ENCODE data around the gene ATP2A3.

Gene ATP2A3

DNA sequence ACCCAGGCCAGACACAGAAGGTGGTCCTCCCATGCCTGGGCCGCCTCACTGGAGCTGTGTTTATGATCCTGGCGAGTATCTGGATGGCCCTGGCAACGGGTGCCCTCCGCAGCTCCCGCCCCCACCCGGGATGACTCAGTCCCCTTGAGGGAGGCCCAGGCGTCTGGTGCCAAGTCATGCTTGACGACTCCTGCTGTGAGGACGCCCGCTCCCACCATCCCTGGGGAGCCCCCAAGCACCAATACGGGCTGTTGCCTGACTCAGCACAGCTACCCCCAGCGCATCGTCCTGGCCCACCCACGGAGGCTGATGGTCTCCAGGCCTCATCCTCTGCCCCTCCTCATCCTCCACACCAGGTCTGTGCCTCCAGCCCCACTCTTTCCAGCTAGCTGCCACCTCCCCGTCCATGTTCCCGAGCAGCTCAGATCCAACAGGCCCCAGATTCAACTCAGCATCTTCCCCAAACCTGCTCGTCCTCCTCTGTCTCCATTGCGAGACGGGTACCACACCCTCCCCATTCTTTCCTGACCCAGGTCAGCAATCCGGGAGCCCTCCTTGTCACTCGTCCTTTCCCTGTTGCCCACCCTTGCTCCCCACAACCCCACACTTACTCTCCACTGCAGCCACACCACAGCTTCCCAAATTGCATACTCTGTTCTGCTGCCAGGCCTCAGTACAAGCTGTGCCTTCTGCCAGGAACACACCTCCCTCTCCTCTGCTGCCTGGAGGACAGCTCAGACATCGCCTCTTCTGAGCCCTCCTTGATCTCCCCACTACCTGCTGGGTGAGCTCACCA is 74.0 kb downstream of the ATP2A3 start:
- peak; percentile 78 for DNase-seq (ENCODE audit: low spot score)

DNA sequence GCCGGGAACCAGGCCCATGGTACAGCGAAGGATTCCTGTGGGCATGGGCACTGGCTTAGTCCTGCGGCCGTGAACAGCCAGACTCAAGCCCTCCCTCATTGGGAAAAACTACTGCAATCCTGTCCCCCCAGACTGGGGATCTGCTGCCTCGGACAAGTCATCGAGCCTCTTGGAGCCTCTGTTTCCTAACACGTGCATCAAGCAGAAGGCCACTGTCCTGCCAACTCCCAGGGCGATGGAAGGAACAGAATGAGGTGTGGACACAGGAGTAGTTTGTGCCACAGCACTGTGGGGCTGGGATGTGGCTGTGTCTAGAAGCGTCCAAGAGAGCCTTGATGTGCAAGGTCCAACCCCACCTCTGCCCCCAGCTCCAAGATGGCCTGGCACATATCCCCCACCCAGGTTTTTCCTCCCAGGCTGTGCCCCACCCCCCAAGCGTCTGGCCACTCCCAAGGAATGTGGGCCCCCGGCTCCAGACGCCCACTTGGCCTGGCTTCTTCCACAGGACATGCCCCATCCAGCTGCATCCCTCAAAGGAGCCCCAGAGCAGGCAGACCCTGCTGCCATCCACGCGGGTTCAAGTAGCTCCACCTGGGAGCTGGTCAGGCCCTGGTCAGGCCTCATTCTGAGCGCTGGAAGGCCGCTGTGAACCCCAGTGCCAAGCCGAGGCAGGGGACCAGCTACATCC is 74.8 kb downstream of the ATP2A3 start:
- no peak for DNase-seq (ENCODE audit: low spot score)

DNA sequence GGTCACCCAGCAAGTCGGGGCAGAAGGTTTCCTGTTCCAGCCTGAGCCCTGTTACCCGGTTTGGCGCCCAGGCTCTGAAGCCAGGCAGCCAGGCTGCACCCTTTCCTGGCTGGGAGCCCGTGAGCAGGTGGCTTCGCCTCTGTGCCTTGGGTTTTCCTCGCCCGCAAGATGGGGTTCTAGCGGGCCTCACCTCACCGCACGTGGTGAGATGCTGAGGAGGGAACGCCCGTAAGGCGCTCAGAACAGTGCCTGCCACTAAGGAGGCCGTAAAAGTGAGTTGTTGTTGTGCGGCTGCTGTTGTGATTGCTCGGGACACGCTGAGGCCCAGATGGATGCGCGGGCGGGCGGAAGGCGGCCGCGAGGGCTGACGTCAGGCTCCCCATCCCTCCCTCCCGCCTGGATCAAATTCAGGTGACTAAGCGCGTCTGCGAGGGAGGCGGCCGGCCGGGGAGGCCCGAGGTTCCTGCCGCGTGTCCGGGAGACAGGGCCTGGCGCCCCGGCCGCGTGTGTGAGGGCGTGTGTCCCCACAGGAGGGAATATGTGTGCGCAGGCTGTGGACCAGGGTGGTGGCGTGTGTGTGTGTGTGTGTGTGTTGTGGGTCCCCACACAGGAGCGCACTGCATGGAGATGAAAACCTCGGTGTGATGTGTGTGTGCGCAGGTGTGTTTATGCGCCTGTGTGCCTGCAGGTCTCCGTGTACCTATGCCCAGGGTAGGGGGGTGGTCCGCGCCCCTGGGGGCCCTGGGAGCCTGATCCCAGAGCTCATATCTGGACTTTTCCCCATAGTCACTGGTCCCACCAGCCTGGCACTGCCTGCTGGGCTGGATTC is 75.7 kb downstream of the ATP2A3 start:
- peak; percentile 81 for DNase-seq (ENCODE audit: low spot score)

DNA sequence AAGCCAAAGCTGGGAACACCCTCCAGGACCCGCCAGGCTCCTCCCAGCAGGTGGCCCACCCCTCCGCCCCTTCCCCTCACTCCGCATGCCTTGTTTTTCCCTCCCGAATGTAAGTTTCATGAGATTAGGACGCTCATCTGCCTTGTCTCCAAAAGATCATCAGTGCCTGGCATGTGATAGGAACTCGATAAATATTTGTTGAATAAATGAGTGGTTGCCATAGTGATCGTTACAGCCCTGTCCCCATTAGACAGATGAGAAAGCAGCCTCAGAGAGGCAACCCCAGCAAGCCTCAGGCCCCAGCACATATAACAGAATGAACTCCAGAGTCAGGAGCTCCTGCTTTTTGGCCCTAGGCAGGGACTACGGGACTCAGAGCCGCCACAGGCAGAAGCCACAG is 76.4 kb downstream of the ATP2A3 start:
- no peak for DNase-seq (ENCODE audit: low spot score)

DNA sequence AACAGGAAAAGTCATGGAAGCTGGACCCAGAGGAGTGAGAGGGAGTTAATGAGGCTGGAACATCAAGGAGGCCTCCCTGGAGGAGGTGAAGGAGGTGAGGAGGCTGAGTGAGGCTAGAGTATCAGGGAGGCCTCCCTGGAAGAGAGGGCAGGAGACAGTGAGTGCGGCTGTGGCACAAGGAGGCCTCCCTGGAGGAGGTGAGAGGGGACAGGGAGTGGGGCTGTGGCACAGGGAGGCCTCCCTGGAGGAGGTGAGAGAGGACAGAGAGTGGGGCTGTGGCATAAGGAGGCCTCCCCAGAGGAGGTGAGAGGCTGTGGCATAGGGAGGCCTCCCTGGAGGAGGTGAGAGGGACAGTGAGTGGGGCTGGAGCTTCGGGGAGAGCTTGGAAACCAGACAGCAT is 76.8 kb downstream of the ATP2A3 start:
- no peak for DNase-seq (ENCODE audit: low spot score)

DNA sequence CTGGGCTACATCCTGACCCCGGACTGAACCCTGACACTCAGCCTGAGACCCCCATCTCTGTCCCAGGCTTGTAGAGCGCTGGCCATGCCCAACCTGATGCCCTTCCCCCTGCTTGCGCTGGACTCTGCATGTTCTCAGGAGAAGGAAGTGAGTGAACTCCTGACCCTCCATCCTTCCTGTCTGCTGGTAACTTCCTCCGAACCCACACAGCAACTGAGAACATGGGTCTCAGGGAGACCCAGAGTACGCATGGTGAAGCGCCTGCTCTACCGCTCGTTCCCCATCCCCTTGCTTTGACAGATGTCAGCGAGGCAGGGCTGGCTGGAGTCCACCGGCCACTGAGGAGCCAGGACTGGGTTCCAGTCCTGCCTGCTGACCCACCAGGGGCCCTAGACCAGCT is 77.5 kb downstream of the ATP2A3 start:
- no peak for DNase-seq (ENCODE audit: low spot score)

DNA sequence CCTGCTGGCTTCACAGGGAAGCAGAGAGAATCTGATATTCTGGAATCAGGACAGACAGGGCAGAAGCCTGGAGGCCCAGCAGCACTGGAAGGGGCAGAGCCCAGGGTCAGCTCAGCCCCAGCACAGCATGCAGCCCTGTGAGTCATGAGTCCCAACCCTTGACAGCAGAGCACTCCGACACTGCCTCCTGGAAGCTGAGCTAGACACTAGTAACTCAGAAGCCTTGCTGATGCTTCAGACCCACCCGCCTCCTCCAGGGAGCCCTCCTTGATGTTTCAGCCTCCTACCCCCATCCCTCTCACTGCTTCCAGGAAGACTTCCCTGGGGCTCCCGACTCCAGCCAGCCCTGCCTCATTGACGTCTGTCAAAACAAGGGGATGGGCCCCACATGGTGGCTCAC is 78.3 kb downstream of the ATP2A3 start:
- no peak for DNase-seq (ENCODE audit: low spot score)

DNA sequence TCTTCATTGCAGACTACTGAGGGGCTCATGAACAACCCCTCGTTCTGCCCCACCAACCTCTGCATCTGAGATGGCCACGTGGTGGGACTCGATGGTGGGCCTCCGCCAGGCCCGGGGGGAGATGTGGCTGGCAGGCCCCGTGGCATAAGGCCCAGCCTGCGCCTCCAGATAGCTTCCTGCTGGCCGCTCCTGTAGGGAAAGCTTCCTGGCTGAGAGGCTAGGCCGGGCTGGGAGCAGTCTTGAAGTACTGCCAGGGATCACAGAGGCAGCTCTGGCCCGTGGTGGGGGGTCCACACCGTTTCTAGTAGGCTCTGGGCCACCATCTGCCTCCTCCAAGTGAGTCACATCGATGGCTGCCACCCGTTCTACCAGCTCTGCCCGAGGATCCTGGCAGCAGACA is 79.0 kb downstream of the ATP2A3 start:
- no peak for DNase-seq (ENCODE audit: low spot score)

DNA sequence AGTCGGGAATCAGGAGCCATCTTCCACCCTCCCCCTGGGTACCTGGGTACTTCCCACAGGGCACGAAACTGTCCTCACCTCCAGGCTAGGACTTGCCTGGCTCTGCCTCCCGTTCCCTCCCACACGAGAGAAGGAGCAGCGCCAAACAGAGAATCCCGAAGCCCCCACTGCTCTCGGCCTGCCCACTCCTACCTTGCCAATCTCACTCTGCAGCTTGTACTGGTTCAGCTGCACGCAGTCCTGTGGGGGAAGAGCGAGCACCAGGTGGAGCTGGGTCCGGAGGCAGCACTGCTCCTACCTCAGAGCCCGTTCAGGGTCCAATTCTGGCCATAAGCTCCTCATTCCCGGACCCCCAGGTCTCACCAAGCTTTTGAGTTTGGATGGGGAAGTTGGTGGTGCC is 80.0 kb downstream of the ATP2A3 start:
- no peak for DNase-seq (ENCODE audit: low spot score)

DNA sequence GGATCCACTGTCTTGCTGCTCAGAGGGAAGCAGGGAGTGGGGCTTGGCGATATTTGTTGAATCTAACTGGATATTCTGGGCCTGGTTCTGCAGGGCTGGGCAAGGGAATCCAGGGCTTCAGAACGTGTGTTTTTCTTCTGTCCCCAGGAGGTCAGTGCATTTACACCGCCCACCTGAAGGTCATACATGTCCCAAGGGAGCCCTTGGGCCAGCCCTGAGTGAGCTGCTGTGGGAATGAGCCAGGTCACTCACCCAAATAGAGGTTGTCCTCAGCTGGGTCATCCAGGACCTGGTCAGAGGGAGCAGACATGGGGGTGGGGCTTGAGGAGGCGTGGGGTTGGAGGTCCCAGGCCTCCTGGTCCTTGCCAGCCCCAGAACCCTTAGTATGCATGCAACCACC is 82.0 kb downstream of the ATP2A3 start:
- no peak for DNase-seq (ENCODE audit: low spot score)

DNA sequence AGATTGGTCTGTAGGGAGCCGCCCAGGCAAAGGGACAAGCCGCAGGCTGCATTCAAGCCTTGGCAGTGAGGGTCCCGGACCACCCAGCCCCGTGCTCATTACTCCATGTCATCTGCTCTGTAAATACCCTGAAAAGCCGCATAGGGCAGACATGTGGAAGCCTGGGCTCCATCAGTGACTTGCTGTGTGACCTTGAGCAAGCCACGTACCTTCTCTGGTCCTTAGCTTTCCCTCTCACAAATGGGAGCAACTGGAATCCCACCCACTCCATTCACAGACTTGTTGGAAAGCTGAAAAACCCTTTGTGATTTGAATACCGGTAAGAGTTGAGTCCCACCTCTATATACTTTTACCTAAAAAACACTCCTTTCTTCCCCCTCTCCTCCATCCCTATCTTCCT is 83.3 kb downstream of the ATP2A3 start:
- DNase-seq (ENCODE audit: low spot score), result no peak

DNA sequence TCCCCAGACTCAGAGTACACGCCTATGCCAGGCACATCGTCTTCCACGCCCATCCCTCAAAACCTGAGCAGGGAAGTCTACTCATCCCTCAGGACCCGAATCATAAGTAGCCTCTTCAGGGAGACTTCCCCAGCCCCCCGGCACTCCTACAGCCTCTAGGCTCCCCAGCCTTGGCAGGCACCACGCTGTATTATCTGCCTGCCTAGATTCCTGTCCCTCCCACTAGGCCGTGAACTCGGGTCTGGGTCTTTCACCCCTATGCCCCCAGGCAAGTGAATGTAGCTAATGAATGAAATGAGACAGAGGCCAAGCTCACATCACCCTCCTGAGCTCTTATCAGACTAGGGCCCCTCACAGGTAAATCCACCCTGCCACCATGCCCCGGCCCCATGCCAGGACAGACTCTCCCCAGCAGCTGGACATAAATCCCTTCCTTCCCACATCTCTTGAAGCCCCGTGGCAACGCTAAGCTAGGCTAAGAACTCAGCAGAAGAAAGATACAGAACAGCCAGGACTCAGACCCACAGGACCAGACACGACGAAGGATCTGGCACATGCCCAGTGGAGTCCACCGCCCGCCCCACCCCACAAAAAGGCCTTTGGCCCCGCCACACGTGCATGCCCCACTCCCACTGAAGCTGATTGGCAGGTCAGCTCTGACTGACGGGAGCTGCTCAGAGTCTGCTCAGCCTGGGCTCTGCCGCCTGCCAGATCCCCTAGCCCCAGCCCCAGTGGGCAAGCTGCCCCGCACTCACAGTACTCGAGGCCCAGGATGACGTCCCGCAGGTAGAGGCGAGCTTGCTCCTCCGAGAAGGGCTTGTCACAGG is 84.4 kb downstream of the ATP2A3 start:
- no peak for DNase-seq (ENCODE audit: low spot score)

DNA sequence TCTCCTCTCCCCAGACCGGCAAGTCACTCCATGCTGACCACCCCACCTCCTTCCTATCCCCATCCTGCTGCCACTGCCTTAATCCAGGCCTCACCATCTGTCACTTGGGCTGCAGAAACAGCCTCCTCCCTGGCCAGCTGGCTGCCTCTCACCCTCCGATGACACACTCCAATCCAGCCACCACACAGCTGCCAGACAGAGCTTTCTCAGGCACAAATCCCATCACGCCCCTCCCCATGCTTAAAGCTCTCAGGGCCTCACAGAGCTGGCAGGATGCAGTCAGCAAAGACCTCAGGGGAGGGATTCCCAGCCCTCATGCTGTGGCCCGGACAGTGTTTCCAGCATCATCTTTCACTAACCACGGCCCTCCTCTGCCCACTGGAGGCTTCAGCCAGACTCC is 85.1 kb downstream of the ATP2A3 start:
- DNase-seq (ENCODE audit: low spot score), result peak; percentile 57

DNA sequence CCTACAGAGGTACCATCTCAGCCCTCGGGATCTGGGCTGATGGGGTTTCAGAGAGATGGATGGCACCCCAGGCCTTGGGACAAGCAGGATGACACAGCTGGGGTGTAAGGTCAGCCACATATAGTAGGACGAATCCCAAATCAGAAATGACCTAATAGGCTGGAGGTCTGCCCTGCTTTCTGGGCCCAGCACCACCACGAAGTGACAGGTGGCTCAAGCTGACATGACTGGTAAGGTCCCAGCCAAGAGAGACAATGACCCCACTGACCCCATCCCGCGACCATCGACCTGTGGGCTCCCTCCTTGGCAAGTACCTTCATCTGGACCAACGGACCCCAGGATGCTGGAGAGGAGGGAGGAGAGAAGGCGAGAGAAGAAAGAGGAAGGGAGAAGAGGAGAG is 87.0 kb downstream of the ATP2A3 start:
- DNase-seq (ENCODE audit: low spot score), result no peak

DNA sequence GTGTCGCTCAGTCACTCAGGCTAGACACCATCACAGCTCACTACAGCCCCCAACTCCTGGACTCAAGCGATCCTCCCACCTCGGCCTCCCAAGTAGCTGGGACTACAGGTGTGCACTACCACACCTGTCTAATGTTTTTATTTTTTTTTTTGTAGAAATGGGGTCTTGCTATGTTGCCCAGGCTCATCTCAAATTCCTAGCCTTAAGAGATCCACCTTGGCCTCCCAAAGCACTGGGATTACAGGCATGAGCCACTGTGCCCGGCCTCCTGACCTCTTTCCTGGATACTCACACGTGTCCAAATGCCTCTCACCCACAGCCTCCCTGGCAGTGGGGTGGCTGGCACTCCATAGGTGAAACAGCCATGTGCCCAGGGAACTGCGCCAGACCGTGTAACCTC is 88.9 kb downstream of the ATP2A3 start:
- no peak for DNase-seq (ENCODE audit: low spot score)
